Naive thymus-derived CD4-positive, alpha-beta T cell (primary cell): ENCODE data around the gene MRFAP1. TPM values are rescaled to one million over a fixed set of nuclear protein-coding genes. Genes with fewer than 3 reads are reported as not detected.

Experiments
- ATAC-seq: fragments of 150-1000 bp; cut with Tn5 transposase; 2 replicates; pipeline ENCODE4 v1.10.0; 2021; ENCODE audit warnings: mild to moderate bottlenecking, moderate library complexity
- CTCF ChIA-PET: fragments of 350-600 bp; sonication (Branson Sonifier 250); formaldehyde crosslinking; loops from one replicate; lab custom pipeline; 2021; ENCODE audit warnings: antibody characterized with exemption; lab: Charles Lee
- POLR2A ChIA-PET: fragments of 350-600 bp; sonication (Branson Sonifier 250); formaldehyde crosslinking; loops from one replicate; lab custom pipeline; 2021; ENCODE audit warnings: antibody characterized with exemption, inconsistent platforms; lab: Charles Lee
- DNase-seq, 9 donors: peaks; one replicate each; pipeline versions ENCODE4 v3.0.0 to v3.0.0-alpha.2; 2020 to 2022; ENCODE audit warnings: mixed read lengths in 1 of 9
- H3K27ac ChIP-seq: one replicate; pipeline ENCODE4 v1.7.0; 2013; ENCODE audit warnings: mild to moderate bottlenecking, low read depth, low read length, moderate library complexity
- H3K27me3 ChIP-seq, 2 donors: one replicate each; pipeline ENCODE4 v1.7.0; 2013; ENCODE audit warnings: low read length in 2 of 2, mild to moderate bottlenecking in 2 of 2, moderate library complexity in 2 of 2; ENCODE audit not compliant: control insufficient read depth in 2 of 2, insufficient read depth in 2 of 2
- H3K36me3 ChIP-seq, 3 experiments: 1 replicate in 2 of 3; 2 replicates in 1 of 3; pipeline ENCODE4 v1.7.0; 2013; ENCODE audit warnings: low read length in 3 of 3, mild to moderate bottlenecking in 3 of 3, moderate library complexity in 1 of 3; ENCODE audit not compliant: insufficient read depth in 3 of 3, control insufficient read depth in 2 of 3
- H3K4me1 ChIP-seq, 2 donors: one replicate each; pipeline ENCODE4 v1.7.0; 2013; ENCODE audit warnings: low read length in 2 of 2, mild to moderate bottlenecking in 2 of 2, moderate library complexity in 1 of 2; ENCODE audit not compliant: control insufficient read depth in 2 of 2, insufficient read depth in 2 of 2
- H3K4me3 ChIP-seq: 2 replicates; pipeline ENCODE4 v1.7.0; 2013; ENCODE audit warnings: mild to moderate bottlenecking, low read length
- H3K9me3 ChIP-seq, 3 experiments: 1 replicate in 2 of 3; 2 replicates in 1 of 3; pipeline ENCODE4 v1.7.0; 2013; ENCODE audit warnings: low read length in 3 of 3; ENCODE audit not compliant: control insufficient read depth in 2 of 3
- H3K27ac Mint-ChIP-seq, 9 donors: one replicate each; pipeline ENCODE4 v1.8.0; 2020 to 2022; ENCODE audit warnings: mixed read lengths in 9 of 9, mild to moderate bottlenecking in 8 of 9, moderate library complexity in 5 of 9, inconsistent platforms in 2 of 9
- H3K27me3 Mint-ChIP-seq, 5 donors: one replicate each; pipeline ENCODE4 v1.8.0; 2021 to 2022; ENCODE audit warnings: mixed read lengths in 5 of 5, mild to moderate bottlenecking in 1 of 5
- H3K36me3 Mint-ChIP-seq, 5 donors: one replicate each; pipeline ENCODE4 v1.8.0; 2020 to 2022; ENCODE audit warnings: mixed read lengths in 5 of 5, mild to moderate bottlenecking in 3 of 5, inconsistent platforms in 1 of 5
- H3K4me1 Mint-ChIP-seq, 7 donors: one replicate each; pipeline ENCODE4 v1.8.0; 2020 to 2022; ENCODE audit warnings: mixed read lengths in 7 of 7, mild to moderate bottlenecking in 3 of 7, inconsistent platforms in 1 of 7
- H3K4me3 Mint-ChIP-seq, 10 donors: one replicate each; pipeline ENCODE4 v1.8.0; 2020 to 2022; ENCODE audit warnings: mild to moderate bottlenecking in 10 of 10, mixed read lengths in 10 of 10, moderate library complexity in 6 of 10, inconsistent platforms in 2 of 10
- H3K9me3 Mint-ChIP-seq, 11 donors: one replicate each; pipeline ENCODE4 v1.8.0; 2020 to 2022; ENCODE audit warnings: mixed read lengths in 11 of 11, mild to moderate bottlenecking in 4 of 11, inconsistent platforms in 1 of 11, moderate library complexity in 1 of 11
- intact Hi-C, 2 donors: fragments of 100-400 bp; cut with micrococcal nuclease; formaldehyde crosslinking; loops; one replicate each; pipeline ENCODE4 v1.15.1; 2023
- polyA plus RNA-seq, 2 donors: library from polyadenylated mRNA; unstranded; fragments of 300-500 nt; fragmentation: Illumina TruSeq; gene quantifications; one replicate each; pipeline ENCODE4 v1.2.3, GENCODE V29; 2021
- total RNA-seq, 6 experiments: library from RNA in 5 of 6; stranded (reverse) in 5 of 6; gene quantifications; 1 replicate in 5 of 6; 2 replicates in 1 of 6; pipeline ENCODE4 v1.2.3 and lab custom pipeline; 2021 to 2026

MRFAP1 gene
- total and polyA plus RNA-seq, 7 experiments from 2014 or later: 120 to 199 (median 139) TPM

- Histone ChIP-seq H3K4me3 (no peak overlapping the region), H3K27ac (no peak overlapping the region), H3K4me1 (no peaks in the 10 kb centered on the region), H3K9me3 (no peaks in the 10 kb centered on the region), H3K27me3 (no peaks in the 10 kb centered on the region), H3K36me3 (peaks cover 0 to 87% (median 7%) of the 10 kb centered on the region in 3 experiments)
- Mint-ChIP-seq H3K27me3 (no peaks in the 10 kb centered on the region), H3K4me1 (no peaks in the 10 kb centered on the region), H3K36me3 (peaks cover 24 to 64% (median 36%) of the 10 kb centered on the region in 5 donors), H3K4me3 (no peak overlapping the region), H3K9me3 (peaks cover 0 to 4% (median 0%) of the 10 kb centered on the region in 11 donors), H3K27ac (peak overlapping the region in 1 of 9 donors; percentile 20)
- ATAC-seq: no peak
- intact Hi-C loops: no loop called here
- no peak for DNase-seq
- CTCF ChIA-PET: no interaction called here
- POLR2A ChIA-PET: no interaction called here
Measured at GRCh38 chr4:6616087-6616995, 24.1 kb upstream of the MRFAP1 start.

GRCh38 chr4:6617246-6617645, 23.2 kb upstream of the MRFAP1 start:
- Mint-ChIP-seq H3K36me3 (peaks cover 19 to 63% (median 34%) of the 10 kb centered on the region in 5 donors), H3K4me1 (no peaks in the 10 kb centered on the region), H3K9me3 (peaks cover 0 to 4% (median 0%) of the 10 kb centered on the region in 11 donors), H3K4me3 (no peak overlapping the region), H3K27ac (peak overlapping the region in 2 of 9 donors; percentile 20 to 66), H3K27me3 (no peaks in the 10 kb centered on the region)
- H3K27me3 ChIP-seq: no peaks in the 10 kb centered on the region
- no peak overlapping the region for H3K4me3 ChIP-seq
- DNase-seq (no peak), ATAC-seq (no peak)
- ChIA-PET CTCF (no interaction called here), POLR2A (no interaction called here)
- H3K4me1 ChIP-seq: no peaks in the 10 kb centered on the region
- H3K36me3 ChIP-seq: peaks cover 0 to 81% (median 7%) of the 10 kb centered on the region in 3 experiments
- H3K9me3 ChIP-seq: no peaks in the 10 kb centered on the region
- no peak overlapping the region for H3K27ac ChIP-seq
- intact Hi-C loops: no loop called here

- Histone ChIP-seq H3K9me3 (no peaks in the 10 kb centered on the region), H3K27me3 (no peaks in the 10 kb centered on the region), H3K4me3 (no peak overlapping the region), H3K4me1 (no peaks in the 10 kb centered on the region), H3K27ac (no peak overlapping the region), H3K36me3 (peaks cover 0 to 73% (median 7%) of the 10 kb centered on the region in 3 experiments)
- Mint-ChIP-seq H3K27me3 (no peaks in the 10 kb centered on the region), H3K27ac (peak overlapping the region in 4 of 9 donors; percentile 3 to 65 (median 52)), H3K4me1 (no peaks in the 10 kb centered on the region), H3K9me3 (peaks cover 0 to 4% (median 0%) of the 10 kb centered on the region in 11 donors), H3K4me3 (no peak overlapping the region), H3K36me3 (peaks cover 19 to 56% (median 32%) of the 10 kb centered on the region in 5 donors)
- POLR2A ChIA-PET: no interaction called here
- intact Hi-C loops: no loop called here
- ATAC-seq: no peak
- no peak for DNase-seq
- CTCF ChIA-PET: interaction anchor here (0.6 kb wide), 1 partner anchor 38 kb away, joined by 3 read pairs; no protein-coding TSS in a partner anchor
Measured at GRCh38 chr4:6618386-6619115, 21.9 kb upstream of the MRFAP1 start.

GRCh38 chr4:6619116-6619465, 21.4 kb upstream of the MRFAP1 start:
- H3K36me3 ChIP-seq: peaks cover 0 to 67% (median 7%) of the 10 kb centered on the region in 3 experiments
- intact Hi-C loops: no loop called here

GRCh38 chr4:6619466-6620255, 20.8 kb upstream of the MRFAP1 start:
- Histone ChIP-seq H3K4me1 (no peaks in the 10 kb centered on the region), H3K27ac (no peak overlapping the region), H3K36me3 (peaks cover 0 to 61% (median 7%) of the 10 kb centered on the region in 3 experiments), H3K4me3 (no peak overlapping the region), H3K9me3 (no peaks in the 10 kb centered on the region), H3K27me3 (no peaks in the 10 kb centered on the region)
- intact Hi-C loops: no loop called here
- Mint-ChIP-seq H3K27ac (no peak overlapping the region), H3K4me1 (no peaks in the 10 kb centered on the region), H3K9me3 (peaks cover 0 to 4% (median 0%) of the 10 kb centered on the region in 11 donors), H3K27me3 (no peaks in the 10 kb centered on the region), H3K36me3 (peaks cover 19 to 50% (median 27%) of the 10 kb centered on the region in 5 donors), H3K4me3 (no peak overlapping the region)
- POLR2A ChIA-PET: interaction anchor here (0.5 to 1.6 kb wide), 2 partner anchors 20 to 1333 kb away, joined by 4 to 5 read pairs; partner anchors contain the start of gene MRFAP1
- DNase-seq: no peak
- no peak for ATAC-seq
- CTCF ChIA-PET: no interaction called here

More at GRCh38 chr4:6619116-6619465, 21.4 kb upstream of the MRFAP1 start:
- Mint-ChIP-seq H3K4me3 (no peak overlapping the region), H3K4me1 (no peaks in the 10 kb centered on the region), H3K9me3 (peaks cover 0 to 4% (median 0%) of the 10 kb centered on the region in 11 donors), H3K36me3 (peaks cover 19 to 52% (median 28%) of the 10 kb centered on the region in 5 donors), H3K27ac (no peak overlapping the region), H3K27me3 (no peaks in the 10 kb centered on the region)
- H3K4me3 ChIP-seq: no peak overlapping the region
- H3K27me3 ChIP-seq: no peaks in the 10 kb centered on the region
- H3K9me3 ChIP-seq: no peaks in the 10 kb centered on the region
- DNase-seq: no peak
- ATAC-seq: no peak
- CTCF ChIA-PET: no interaction called here
- H3K4me1 ChIP-seq: no peaks in the 10 kb centered on the region
- H3K27ac ChIP-seq: no peak overlapping the region
- POLR2A ChIA-PET: interaction anchor here (0.5 to 1.6 kb wide), 2 partner anchors 21 to 1334 kb away, joined by 4 to 5 read pairs; partner anchors contain the start of gene MRFAP1

- Mint-ChIP-seq H3K27me3 (no peaks in the 10 kb centered on the region), H3K4me3 (no peak overlapping the region), H3K9me3 (peaks cover 0 to 4% (median 0%) of the 10 kb centered on the region in 11 donors), H3K27ac (peak overlapping the region in 1 of 9 donors; percentile 74), H3K4me1 (no peaks in the 10 kb centered on the region), H3K36me3 (peaks cover 19 to 45% (median 27%) of the 10 kb centered on the region in 5 donors)
- no peaks in the 10 kb centered on the region for H3K4me1 ChIP-seq
- H3K4me3 ChIP-seq: no peak overlapping the region
- intact Hi-C loops: no loop called here
- H3K36me3 ChIP-seq: peaks cover 0 to 55% (median 7%) of the 10 kb centered on the region in 3 experiments
- H3K27me3 ChIP-seq: no peaks in the 10 kb centered on the region
- H3K27ac ChIP-seq: no peak overlapping the region
- CTCF ChIA-PET: no interaction called here
- H3K9me3 ChIP-seq: no peaks in the 10 kb centered on the region
- POLR2A ChIA-PET: interaction anchor here (1.6 kb wide), 1 partner anchor 20 kb away, joined by 5 read pairs; the partner anchor contains the start of gene MRFAP1
- DNase-seq (no peak), ATAC-seq (no peak)
Measured at GRCh38 chr4:6620296-6620695, 20.2 kb upstream of the MRFAP1 start.
